ENCODE data around the gene NAB1. TPM values are rescaled to one million over a fixed set of nuclear protein-coding genes. Genes with fewer than 3 reads are reported as not detected.

The NAB1 gene
- total and polyA plus RNA-seq, 4 donors, result 5.8 to 31.0 (median 18.7) TPM

DNA sequence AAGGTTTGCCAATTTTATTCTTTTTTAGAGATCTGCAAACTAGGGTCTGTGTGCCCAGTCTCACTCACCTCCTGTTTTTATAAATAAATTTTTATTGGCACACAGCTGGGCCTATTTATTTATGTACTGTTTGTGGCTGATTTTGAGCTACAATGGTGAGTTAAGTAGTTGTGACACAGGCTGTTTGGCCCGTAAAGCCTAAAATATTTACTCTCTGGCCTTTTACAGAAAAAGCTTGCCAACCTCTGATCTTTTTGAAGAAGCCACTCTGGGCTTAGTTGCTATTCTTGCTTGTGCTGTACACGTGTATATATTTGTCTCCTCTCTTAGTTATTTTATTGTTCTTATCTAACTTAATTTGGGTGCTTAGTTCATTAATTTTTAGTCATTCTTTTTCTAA, 14.5 kb downstream of the NAB1 start:
- Histone ChIP-seq H3K36me3 (ENCODE audit: control insufficient read depth in 4 of 4, insufficient read depth in 3 of 4, low read depth in 1 of 4, low read length in 3 of 4) (peaks cover 0 to 5% (median 1%) of the 10 kb centered on the region in 4 donors), H3K4me3 (ENCODE audit: low read depth in 1 of 3, low read length in 3 of 3) (no peak overlapping the region), H3K9ac (ENCODE audit: low read depth in 1 of 2, low read length in 2 of 2) (no peak overlapping the region), H3K27ac (ENCODE audit: low read depth in 1 of 2, low read length in 2 of 2) (peak overlapping the region in 1 of 2 donors; percentile 29), H3K9me3 (ENCODE audit: control insufficient read depth in 4 of 4, low read length in 3 of 4) (no peaks in the 10 kb centered on the region), H3K27me3 (ENCODE audit: control insufficient read depth in 4 of 4, insufficient read depth in 4 of 4, low read length in 3 of 4) (no peaks in the 10 kb centered on the region), H3K4me1 (ENCODE audit: control insufficient read depth in 4 of 4, insufficient read depth in 4 of 4, low read length in 3 of 4) (peaks cover 3 to 13% (median 5%) of the 10 kb centered on the region in 4 donors)
- 22% methylated on average over 2 of the region's 2 CpGs for WGBS
- TF ChIP-seq, protein P1, sequence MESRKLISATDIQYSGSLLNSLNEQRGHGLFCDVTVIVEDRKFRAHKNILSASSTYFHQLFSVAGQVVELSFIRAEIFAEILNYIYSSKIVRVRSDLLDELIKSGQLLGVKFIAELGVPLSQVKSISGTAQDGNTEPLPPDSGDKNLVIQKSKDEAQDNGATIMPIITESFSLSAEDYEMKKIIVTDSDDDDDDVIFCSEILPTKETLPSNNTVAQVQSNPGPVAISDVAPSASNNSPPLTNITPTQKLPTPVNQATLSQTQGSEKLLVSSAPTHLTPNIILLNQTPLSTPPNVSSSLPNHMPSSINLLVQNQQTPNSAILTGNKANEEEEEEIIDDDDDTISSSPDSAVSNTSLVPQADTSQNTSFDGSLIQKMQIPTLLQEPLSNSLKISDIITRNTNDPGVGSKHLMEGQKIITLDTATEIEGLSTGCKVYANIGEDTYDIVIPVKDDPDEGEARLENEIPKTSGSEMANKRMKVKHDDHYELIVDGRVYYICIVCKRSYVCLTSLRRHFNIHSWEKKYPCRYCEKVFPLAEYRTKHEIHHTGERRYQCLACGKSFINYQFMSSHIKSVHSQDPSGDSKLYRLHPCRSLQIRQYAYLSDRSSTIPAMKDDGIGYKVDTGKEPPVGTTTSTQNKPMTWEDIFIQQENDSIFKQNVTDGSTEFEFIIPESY (IDR thresholded peaks at IDR 0.05), result peak; percentile 20
- TF ChIP-seq, protein P2, sequence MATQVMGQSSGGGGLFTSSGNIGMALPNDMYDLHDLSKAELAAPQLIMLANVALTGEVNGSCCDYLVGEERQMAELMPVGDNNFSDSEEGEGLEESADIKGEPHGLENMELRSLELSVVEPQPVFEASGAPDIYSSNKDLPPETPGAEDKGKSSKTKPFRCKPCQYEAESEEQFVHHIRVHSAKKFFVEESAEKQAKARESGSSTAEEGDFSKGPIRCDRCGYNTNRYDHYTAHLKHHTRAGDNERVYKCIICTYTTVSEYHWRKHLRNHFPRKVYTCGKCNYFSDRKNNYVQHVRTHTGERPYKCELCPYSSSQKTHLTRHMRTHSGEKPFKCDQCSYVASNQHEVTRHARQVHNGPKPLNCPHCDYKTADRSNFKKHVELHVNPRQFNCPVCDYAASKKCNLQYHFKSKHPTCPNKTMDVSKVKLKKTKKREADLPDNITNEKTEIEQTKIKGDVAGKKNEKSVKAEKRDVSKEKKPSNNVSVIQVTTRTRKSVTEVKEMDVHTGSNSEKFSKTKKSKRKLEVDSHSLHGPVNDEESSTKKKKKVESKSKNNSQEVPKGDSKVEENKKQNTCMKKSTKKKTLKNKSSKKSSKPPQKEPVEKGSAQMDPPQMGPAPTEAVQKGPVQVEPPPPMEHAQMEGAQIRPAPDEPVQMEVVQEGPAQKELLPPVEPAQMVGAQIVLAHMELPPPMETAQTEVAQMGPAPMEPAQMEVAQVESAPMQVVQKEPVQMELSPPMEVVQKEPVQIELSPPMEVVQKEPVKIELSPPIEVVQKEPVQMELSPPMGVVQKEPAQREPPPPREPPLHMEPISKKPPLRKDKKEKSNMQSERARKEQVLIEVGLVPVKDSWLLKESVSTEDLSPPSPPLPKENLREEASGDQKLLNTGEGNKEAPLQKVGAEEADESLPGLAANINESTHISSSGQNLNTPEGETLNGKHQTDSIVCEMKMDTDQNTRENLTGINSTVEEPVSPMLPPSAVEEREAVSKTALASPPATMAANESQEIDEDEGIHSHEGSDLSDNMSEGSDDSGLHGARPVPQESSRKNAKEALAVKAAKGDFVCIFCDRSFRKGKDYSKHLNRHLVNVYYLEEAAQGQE (IDR thresholded peaks at IDR 0.05), result no peak
- TF ChIP-seq FOXA2 (IDR thresholded peaks at IDR 0.05) (no peak), RAD21 (IDR thresholded peaks at IDR 0.05) (no peak), HNF4A (conservative IDR thresholded peaks at IDR 0.05) (peak; percentile 31 to 51), HNF4G (IDR thresholded peaks at IDR 0.05) (no peak), EGR1 (IDR thresholded peaks at IDR 0.05; ENCODE audit: low read depth in 2 of 2) (peak in 1 of 2 donors; percentile 29), JUND (IDR thresholded peaks at IDR 0.05) (no peak), TAF1 (conservative IDR thresholded peaks at IDR 0.05) (no peak), GABPA (IDR thresholded peaks at IDR 0.05 in 1 of 2, conservative IDR thresholded peaks at IDR 0.05 in 1 of 2) (no peak), RXRA (IDR thresholded peaks at IDR 0.05) (peak; percentile 38 to 41), SP1 (IDR thresholded peaks at IDR 0.05) (peak; percentile 32), FOXA1 (IDR thresholded peaks at IDR 0.05) (no peak), NR2F2 (IDR thresholded peaks at IDR 0.05) (no peak), YY1 (IDR thresholded peaks at IDR 0.05) (peak; percentile 28)
- TF ChIP-seq, protein P3, sequence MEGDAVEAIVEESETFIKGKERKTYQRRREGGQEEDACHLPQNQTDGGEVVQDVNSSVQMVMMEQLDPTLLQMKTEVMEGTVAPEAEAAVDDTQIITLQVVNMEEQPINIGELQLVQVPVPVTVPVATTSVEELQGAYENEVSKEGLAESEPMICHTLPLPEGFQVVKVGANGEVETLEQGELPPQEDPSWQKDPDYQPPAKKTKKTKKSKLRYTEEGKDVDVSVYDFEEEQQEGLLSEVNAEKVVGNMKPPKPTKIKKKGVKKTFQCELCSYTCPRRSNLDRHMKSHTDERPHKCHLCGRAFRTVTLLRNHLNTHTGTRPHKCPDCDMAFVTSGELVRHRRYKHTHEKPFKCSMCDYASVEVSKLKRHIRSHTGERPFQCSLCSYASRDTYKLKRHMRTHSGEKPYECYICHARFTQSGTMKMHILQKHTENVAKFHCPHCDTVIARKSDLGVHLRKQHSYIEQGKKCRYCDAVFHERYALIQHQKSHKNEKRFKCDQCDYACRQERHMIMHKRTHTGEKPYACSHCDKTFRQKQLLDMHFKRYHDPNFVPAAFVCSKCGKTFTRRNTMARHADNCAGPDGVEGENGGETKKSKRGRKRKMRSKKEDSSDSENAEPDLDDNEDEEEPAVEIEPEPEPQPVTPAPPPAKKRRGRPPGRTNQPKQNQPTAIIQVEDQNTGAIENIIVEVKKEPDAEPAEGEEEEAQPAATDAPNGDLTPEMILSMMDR (IDR thresholded peaks at IDR 0.05; ENCODE audit: low read depth, low read length, missing input control), result no peak
- TF ChIP-seq, protein P4, sequence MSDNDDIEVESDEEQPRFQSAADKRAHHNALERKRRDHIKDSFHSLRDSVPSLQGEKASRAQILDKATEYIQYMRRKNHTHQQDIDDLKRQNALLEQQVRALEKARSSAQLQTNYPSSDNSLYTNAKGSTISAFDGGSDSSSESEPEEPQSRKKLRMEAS (IDR thresholded peaks at IDR 0.05), result peak; percentile 16
- TF ChIP-seq, protein P5, sequence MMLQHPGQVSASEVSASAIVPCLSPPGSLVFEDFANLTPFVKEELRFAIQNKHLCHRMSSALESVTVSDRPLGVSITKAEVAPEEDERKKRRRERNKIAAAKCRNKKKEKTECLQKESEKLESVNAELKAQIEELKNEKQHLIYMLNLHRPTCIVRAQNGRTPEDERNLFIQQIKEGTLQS (IDR thresholded peaks at IDR 0.05), result no peak
- DNase-seq (ENCODE audit: low spot score), result no peak

Measured in liver (tissue), 9 donors.